Measurements from ENCODE around the gene WDR11. TPM values are rescaled to one million over a fixed set of nuclear protein-coding genes. Genes with fewer than 3 reads are reported as not detected.

The WDR11 gene
- total and polyA plus RNA-seq, 9 of the 15 experiments (the other 6 are each of a cell fraction or from before 2014, with no cell fraction given) = 12.4 to 50.7 (median 23.6) TPM

DNA sequence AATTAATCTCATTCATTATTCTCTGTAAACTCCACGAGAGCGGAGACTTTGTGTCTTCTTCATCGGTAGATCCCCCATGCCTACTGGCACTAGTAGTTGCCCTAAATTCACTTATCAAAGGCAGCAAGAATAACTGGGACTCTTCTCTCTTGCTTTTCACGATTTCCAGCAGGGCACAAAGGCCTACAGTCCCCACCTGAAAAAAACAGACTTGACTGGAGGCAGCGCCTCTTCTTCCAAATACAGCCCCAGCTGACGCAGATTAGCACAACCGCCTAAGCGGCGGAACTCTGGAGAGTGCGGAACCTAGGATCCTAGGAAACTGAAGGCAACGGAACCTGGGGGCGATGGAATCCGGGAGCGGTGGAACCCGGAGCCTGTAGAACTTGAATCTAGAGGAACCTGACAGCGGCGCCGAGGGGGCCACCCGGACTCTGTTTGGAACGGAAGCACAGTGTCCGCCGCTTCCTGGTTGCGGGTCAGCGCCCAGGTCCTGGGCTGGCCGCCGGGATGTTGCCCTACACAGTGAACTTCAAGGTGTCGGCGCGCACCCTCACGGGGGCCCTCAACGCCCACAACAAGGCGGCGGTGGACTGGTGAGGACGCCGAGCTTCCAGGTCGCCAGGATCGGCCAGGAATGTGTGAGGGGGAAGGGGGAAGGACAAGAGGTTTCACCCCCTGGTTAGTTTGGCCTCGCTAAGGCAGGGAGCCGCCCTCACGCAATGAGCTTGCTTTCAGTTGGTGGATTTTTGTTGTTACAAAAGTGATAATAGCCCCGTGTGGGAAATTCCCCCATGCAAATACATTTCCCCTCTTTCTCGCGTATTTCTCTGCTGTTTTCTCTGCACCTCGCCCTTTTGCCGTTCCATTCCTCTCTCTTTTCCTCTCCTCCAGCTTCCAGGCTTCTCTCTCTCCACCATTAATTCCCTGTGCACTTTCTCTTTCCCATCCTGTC lies at the start of gene WDR11 (continued):
- no peak for TF ChIP-seq HEY1 (CRISPR knock-in tag; IDR thresholded peaks at IDR 0.05; ENCODE audit: borderline replicate concordance)
- TF ChIP-seq ARNT (IDR thresholded peaks at IDR 0.05) = no peak
- TF ChIP-seq ETS2 (tag; IDR thresholded peaks at IDR 0.05; ENCODE audit: borderline replicate concordance, poor library complexity, severe bottlenecking) = no peak
- TF ChIP-seq, protein P1, sequence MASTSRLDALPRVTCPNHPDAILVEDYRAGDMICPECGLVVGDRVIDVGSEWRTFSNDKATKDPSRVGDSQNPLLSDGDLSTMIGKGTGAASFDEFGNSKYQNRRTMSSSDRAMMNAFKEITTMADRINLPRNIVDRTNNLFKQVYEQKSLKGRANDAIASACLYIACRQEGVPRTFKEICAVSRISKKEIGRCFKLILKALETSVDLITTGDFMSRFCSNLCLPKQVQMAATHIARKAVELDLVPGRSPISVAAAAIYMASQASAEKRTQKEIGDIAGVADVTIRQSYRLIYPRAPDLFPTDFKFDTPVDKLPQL (IDR thresholded peaks at IDR 0.05; ENCODE audit: extremely low read depth, insufficient read length) = no peak
- no peak for TF ChIP-seq FOS (IDR thresholded peaks at IDR 0.05; ENCODE audit: extremely low read depth, insufficient read length)
- TF ChIP-seq JUN (IDR thresholded peaks at IDR 0.05; ENCODE audit: borderline replicate concordance, low read depth, low read length) = 0 out of 2 replicates have a peak, but pooled peaks have one; percentile 17
- no peak for TF ChIP-seq JUN (CRISPR knock-in tag; IDR thresholded peaks at IDR 0.05; ENCODE audit: borderline replicate concordance)
- TF ChIP-seq STAT5A (IDR thresholded peaks at IDR 0.05; ENCODE audit: borderline replicate concordance, low read length) = peak; percentile 15; the same call in 1 of the 2 replicates
- no peak for TF ChIP-seq ZNF311 (CRISPR knock-in tag; IDR thresholded peaks at IDR 0.05)
- no peak for TF ChIP-seq NR1H2 (CRISPR knock-in tag; IDR thresholded peaks at IDR 0.05)
- TF ChIP-seq POLR3G (IDR thresholded peaks at IDR 0.05; ENCODE audit: extremely low read depth, insufficient read length, insufficient replicate concordance) = no peak
- peak; percentile 53; the same call in 1 of the 2 replicates for TF ChIP-seq SP1 (CRISPR knock-in tag; IDR thresholded peaks at IDR 0.05)
- TF ChIP-seq EZH2 (IDR thresholded peaks at IDR 0.05; ENCODE audit: borderline replicate concordance, low read depth, low read length) = no peak
- no peak; the same call in 1 of the 2 replicates for TF ChIP-seq NR2C2 (CRISPR knock-in tag; IDR thresholded peaks at IDR 0.05)
- TF ChIP-seq NR2C2 (tag; IDR thresholded peaks at IDR 0.05) = peak; percentile 92
- no peak for TF ChIP-seq HNRNPL (IDR thresholded peaks at IDR 0.05; ENCODE audit: low read depth, low read length)
- TF ChIP-seq, protein P2, sequence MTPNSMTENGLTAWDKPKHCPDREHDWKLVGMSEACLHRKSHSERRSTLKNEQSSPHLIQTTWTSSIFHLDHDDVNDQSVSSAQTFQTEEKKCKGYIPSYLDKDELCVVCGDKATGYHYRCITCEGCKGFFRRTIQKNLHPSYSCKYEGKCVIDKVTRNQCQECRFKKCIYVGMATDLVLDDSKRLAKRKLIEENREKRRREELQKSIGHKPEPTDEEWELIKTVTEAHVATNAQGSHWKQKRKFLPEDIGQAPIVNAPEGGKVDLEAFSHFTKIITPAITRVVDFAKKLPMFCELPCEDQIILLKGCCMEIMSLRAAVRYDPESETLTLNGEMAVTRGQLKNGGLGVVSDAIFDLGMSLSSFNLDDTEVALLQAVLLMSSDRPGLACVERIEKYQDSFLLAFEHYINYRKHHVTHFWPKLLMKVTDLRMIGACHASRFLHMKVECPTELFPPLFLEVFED (CRISPR knock-in tag; conservative IDR thresholded peaks at IDR 0.05) = no peak
- TF ChIP-seq JUNB (CRISPR knock-in tag; conservative IDR thresholded peaks at IDR 0.05) = no peak
- no peak for TF ChIP-seq ZKSCAN3 (CRISPR knock-in tag; IDR thresholded peaks at IDR 0.05)
- TF ChIP-seq CXXC5 (CRISPR knock-in tag; IDR thresholded peaks at IDR 0.05) = peak; percentile 78
- TF ChIP-seq ZNF184 (CRISPR knock-in tag; IDR thresholded peaks at IDR 0.05) = no peak
- TF ChIP-seq ERF (CRISPR knock-in tag; IDR thresholded peaks at IDR 0.05) = no peak
- TF ChIP-seq POLR3A (IDR thresholded peaks at IDR 0.05; ENCODE audit: borderline replicate concordance, extremely low read depth, insufficient read depth, insufficient read length) = no peak
- TF ChIP-seq ASH1L (IDR thresholded peaks at IDR 0.05; ENCODE audit: borderline replicate concordance, low read depth, partially characterized antibody) = peak; percentile 8
- no peak for TF ChIP-seq LARP7 (IDR thresholded peaks at IDR 0.05)
- TF ChIP-seq ID3 (CRISPR knock-in tag; IDR thresholded peaks at IDR 0.05) = no peak
- TF ChIP-seq ID3 (tag; IDR thresholded peaks at IDR 0.05) = no peak
- no peak for TF ChIP-seq SMAD1 (IDR thresholded peaks at IDR 0.05; ENCODE audit: low read depth, low read length, partially characterized antibody)

All from K562 (cell line).